Ascending aorta (tissue), 2 donors: ENCODE data around the gene ANKMY1. TPM values are rescaled to one million over a fixed set of nuclear protein-coding genes. Genes with fewer than 3 reads are reported as not detected.

Experiments
- DNase-seq, 2 donors: peaks; one replicate each; pipeline ENCODE4 v3.0.0-alpha.2; 2019; ENCODE audit warnings: low spot score in 2 of 2
- H3K27ac ChIP-seq, 2 donors: fragments of 200-600 bp; sonication (generic); one replicate each; pipeline ENCODE4 v1.5.1; 2016 to 2017; ENCODE audit warnings: mild to moderate bottlenecking in 1 of 2
- H3K27me3 ChIP-seq: fragments of 200-600 bp; sonication (generic); one replicate; pipeline ENCODE4 v1.5.1; 2017
- H3K36me3 ChIP-seq, 2 donors: fragments of 200-600 bp; sonication (generic); one replicate each; pipeline ENCODE4 v1.5.1; 2016
- H3K4me1 ChIP-seq, 2 donors: fragments of 200-600 bp; sonication (generic); one replicate each; pipeline ENCODE4 v1.5.1; 2016 to 2017; ENCODE audit warnings: mild to moderate bottlenecking in 1 of 2
- H3K4me3 ChIP-seq, 2 donors: fragments of 200-600 bp; sonication (generic); one replicate each; pipeline ENCODE4 v1.5.1; 2016 to 2017; ENCODE audit warnings: mild to moderate bottlenecking in 1 of 2
- H3K9me3 ChIP-seq, 2 donors: fragments of 200-600 bp; sonication (generic); one replicate each; pipeline ENCODE4 v1.5.1; 2016
- intact Hi-C: fragments of 100-400 bp; cut with DNase I; formaldehyde crosslinking; loops from one replicate; pipeline ENCODE4 v1.15.1; 2023
- total RNA-seq: library from RNA; depleted of rRNA; stranded (reverse); fragments of >200 nt; gene quantifications from one replicate; pipeline ENCODE4 v1.1.0, GENCODE V29; 2016
- TF ChIP-seq, protein P1 (sequence below), 3 experiments: fragments of 200-600 bp in 2 of 3; fragments of 450-650 bp in 1 of 3; sonication (generic) in 2 of 3; IDR thresholded peaks; one replicate each; pipeline ENCODE4 v1.5.1; 2016 to 2019; ENCODE audit warnings: antibody characterized with exemption in 3 of 3, mild to moderate bottlenecking in 1 of 3, moderate library complexity in 1 of 3

Gene ANKMY1
- total RNA-seq, 1 donor from 2014 or later: 14.4 TPM

DNA sequence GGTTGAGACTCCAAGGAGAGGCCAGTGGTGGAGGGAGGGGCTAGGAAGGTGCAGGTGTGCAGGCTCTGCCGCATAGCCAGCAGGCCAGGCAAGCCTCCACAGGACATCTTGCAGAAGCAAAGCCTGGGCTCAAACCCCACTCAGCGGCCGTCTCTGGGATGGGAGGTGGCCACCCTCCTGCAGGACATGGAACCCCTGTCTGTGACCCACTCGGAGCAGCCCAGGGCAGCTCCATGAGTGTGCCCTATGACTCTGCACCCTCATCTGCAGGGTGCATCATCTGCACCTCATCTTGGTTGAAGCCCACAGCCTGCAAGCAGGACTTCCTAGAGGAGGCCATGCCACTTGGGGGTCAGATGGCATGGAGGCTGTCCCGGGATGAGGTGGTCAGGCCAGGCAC is 76.1 kb downstream of the ANKMY1 start:
- no peaks in the 10 kb centered on the region for H3K27me3 ChIP-seq
- no peaks in the 10 kb centered on the region for H3K36me3 ChIP-seq
- peaks cover 0 to 22% of the 10 kb centered on the region in 2 donors for H3K9me3 ChIP-seq
- no peak overlapping the region for H3K27ac ChIP-seq
- H3K4me3 ChIP-seq: no peak overlapping the region
- no peak for DNase-seq
- intact Hi-C loops: no loop called here
- TF ChIP-seq, protein P1, sequence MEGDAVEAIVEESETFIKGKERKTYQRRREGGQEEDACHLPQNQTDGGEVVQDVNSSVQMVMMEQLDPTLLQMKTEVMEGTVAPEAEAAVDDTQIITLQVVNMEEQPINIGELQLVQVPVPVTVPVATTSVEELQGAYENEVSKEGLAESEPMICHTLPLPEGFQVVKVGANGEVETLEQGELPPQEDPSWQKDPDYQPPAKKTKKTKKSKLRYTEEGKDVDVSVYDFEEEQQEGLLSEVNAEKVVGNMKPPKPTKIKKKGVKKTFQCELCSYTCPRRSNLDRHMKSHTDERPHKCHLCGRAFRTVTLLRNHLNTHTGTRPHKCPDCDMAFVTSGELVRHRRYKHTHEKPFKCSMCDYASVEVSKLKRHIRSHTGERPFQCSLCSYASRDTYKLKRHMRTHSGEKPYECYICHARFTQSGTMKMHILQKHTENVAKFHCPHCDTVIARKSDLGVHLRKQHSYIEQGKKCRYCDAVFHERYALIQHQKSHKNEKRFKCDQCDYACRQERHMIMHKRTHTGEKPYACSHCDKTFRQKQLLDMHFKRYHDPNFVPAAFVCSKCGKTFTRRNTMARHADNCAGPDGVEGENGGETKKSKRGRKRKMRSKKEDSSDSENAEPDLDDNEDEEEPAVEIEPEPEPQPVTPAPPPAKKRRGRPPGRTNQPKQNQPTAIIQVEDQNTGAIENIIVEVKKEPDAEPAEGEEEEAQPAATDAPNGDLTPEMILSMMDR (IDR thresholded peaks at IDR 0.05): no peak
- H3K4me1 ChIP-seq: no peaks in the 10 kb centered on the region

DNA sequence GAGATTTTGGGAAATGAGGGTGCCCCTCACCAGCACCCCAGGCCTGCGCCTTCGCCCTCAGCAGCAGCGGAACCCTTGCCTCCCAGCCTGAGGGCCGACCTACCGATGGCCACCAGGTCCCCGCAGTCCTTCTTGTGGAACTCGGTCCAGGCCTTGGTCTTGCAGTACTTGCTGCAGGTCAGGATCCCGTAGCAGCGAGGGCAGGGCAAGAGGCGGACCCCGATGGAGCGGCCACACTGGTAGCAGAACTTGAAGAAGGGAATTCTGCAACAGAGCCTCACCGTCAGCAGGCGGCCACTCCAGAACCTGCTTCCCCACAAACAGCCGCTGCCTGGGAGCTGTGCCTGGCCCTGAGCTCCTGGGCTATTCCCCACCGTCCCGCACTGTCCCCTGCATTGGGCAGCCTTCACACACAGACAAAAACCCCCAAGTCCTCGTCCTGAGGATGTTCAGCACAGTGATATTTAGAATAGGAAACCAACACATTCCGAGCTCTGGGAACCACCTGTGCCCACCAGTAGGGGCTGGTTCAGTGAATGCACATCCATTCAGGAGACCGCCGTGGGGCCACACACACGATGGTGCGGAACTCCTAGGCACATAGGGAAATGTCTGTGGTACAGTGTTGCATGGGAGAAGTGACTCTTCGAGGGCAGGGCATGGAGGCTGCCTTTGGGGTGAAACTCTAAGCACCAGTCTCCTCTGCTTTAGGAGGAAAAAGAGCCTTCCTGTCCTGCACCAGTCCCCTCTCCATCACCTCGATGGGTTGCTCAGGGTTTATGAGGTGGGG is 76.8 kb downstream of the ANKMY1 start:
- DNase-seq: no peak
- Histone ChIP-seq H3K27me3 (no peaks in the 10 kb centered on the region), H3K27ac (no peak overlapping the region), H3K36me3 (no peaks in the 10 kb centered on the region), H3K4me3 (no peak overlapping the region), H3K4me1 (no peaks in the 10 kb centered on the region), H3K9me3 (peaks cover 0 to 19% of the 10 kb centered on the region in 2 donors)
- TF ChIP-seq, protein P1 (IDR thresholded peaks at IDR 0.05): no peak
- intact Hi-C loops: no loop called here

DNA sequence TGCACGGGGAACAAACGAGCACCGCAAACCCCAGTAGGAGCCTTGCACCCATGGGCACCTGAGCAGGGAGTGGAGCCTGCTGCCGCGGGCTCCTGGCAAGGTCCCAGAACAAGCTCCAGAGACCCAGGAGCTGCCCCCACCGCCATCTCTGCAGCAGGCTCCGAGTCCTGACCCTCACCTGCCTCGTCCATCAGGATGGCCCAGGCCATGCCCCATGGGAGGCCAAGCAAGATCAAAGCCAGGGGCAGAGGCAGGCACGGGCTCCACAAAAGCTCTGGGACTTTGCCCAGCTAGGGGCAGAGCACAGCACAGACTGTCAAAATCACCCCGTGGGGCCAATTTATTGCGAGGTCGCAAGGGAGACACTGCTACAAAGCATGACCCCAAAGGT is 78.7 kb downstream of the ANKMY1 start:
- H3K27me3 ChIP-seq: no peaks in the 10 kb centered on the region
- intact Hi-C loops: no loop called here
- H3K4me3 ChIP-seq: no peak overlapping the region
- no peak overlapping the region for H3K27ac ChIP-seq
- H3K36me3 ChIP-seq: no peaks in the 10 kb centered on the region
- TF ChIP-seq, protein P1 (IDR thresholded peaks at IDR 0.05): no peak
- H3K9me3 ChIP-seq: peaks cover 0 to 16% of the 10 kb centered on the region in 2 donors
- DNase-seq: no peak
- H3K4me1 ChIP-seq: no peaks in the 10 kb centered on the region

DNA sequence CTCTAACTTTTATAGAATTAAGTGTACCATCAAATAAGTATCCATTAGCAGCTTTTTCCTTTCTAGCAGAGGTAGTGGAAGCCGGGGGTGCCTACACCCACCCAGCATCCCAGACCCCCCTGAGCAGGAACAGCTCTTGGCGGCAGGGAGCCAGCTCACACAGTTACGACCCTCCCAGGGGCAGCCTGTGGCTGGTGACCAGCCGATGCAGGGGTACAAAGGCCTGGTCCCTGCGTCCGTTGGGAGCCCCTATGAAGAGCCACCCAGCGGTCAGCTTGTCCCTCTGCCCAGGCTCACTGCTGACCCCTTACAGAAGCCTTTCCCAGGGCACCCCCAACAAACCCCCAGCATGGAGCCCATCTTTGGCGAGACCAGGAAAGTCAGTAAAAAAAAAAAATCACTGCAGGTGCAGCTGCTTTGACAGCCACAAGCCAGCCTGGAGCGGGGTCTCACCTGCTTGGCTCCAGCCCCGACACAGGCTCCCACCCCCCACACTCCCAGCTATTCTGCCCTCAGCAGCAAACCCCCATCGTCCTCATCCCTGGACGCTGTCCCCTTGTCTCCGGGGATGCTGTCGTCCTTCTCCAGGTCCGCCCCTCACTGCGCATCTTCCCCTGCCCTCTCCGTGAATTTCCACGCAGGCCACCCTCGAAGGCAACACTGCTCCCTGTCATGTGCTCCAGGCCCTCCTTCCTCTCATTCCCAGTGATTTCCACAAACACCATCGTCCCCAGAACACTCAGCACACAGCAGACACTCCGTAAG is 79.3 kb downstream of the ANKMY1 start:
- TF ChIP-seq, protein P1 (IDR thresholded peaks at IDR 0.05): no peak
- Histone ChIP-seq H3K4me1 (no peaks in the 10 kb centered on the region), H3K27me3 (no peaks in the 10 kb centered on the region), H3K4me3 (no peak overlapping the region), H3K36me3 (no peaks in the 10 kb centered on the region), H3K9me3 (peaks cover 3 to 20% of the 10 kb centered on the region in 2 donors), H3K27ac (no peak overlapping the region)
- intact Hi-C loops: no loop called here
- DNase-seq: no peak

DNA sequence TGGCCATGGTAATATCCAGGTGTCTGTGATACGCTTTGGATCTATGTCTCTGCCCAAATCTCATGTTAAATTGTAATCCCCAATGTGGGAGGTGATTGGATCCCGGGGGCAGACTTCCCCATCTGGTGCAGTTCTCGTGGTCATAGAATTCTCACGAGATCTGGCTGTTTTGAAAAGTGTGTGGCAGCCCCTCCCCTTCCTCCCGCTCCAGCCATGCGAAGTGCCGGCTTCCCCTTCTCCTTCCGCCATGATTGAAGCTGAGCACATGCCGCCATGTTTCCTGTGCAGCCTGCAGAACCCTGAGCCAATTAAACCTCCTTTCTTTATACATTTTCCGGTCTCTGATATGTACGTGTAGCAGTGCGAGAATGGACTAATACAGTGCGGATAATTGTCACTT is 79.9 kb downstream of the ANKMY1 start:
- intact Hi-C loops: no loop called here
- H3K4me1 ChIP-seq: no peaks in the 10 kb centered on the region
- TF ChIP-seq, protein P1 (IDR thresholded peaks at IDR 0.05): no peak
- H3K27ac ChIP-seq: no peak overlapping the region
- no peaks in the 10 kb centered on the region for H3K36me3 ChIP-seq
- H3K4me3 ChIP-seq: no peak overlapping the region
- peaks cover 3 to 26% of the 10 kb centered on the region in 2 donors for H3K9me3 ChIP-seq
- DNase-seq: no peak
- H3K27me3 ChIP-seq: no peaks in the 10 kb centered on the region
